ACHN (cell line): ENCODE results near the gene PTH2.

Experiments
- DNase-seq: peaks from one replicate; pipeline ENCODE4 v3.0.0-alpha.2; 2015
- in situ Hi-C: cut with HindIII; loops from 2 replicates; pipeline ENCODE4 v1.10.0; 2017; ENCODE audit warnings: low sequenced_read_pairs, low pct_ligation_motif_present, low pct_unique_long_range_greater_than_20kb

PTH2 gene

GRCh38 chr19:49435670-49436069 is 12.4 kb upstream of the PTH2 start:
- no peak for DNase-seq
- in situ Hi-C loops = no loop called here

- DNase-seq = no peak
- in situ Hi-C loops = no loop called here
Measured at GRCh38 chr19:49434907-49435583, 11.8 kb upstream of the PTH2 start.

- in situ Hi-C loops = no loop called here
- no peak for DNase-seq
Measured at GRCh38 chr19:49433240-49433901, 10.1 kb upstream of the PTH2 start.

GRCh38 chr19:49432141-49433073 is 9.2 kb upstream of the PTH2 start:
- in situ Hi-C loops = no loop called here
- DNase-seq = no peak

GRCh38 chr19:49431330-49431749 is 8.1 kb upstream of the PTH2 start:
- in situ Hi-C loops = no loop called here
- no peak for DNase-seq

- in situ Hi-C loops = no loop called here
- DNase-seq = no peak
Measured at GRCh38 chr19:49430678-49431329, 7.6 kb upstream of the PTH2 start.

GRCh38 chr19:49430172-49430677 is 7.0 kb upstream of the PTH2 start:
- in situ Hi-C loops = no loop called here
- DNase-seq = no peak

- in situ Hi-C loops = no loop called here
- no peak for DNase-seq
Measured at GRCh38 chr19:49428547-49429451, 5.6 kb upstream of the PTH2 start.

GRCh38 chr19:49427855-49428546 is 4.8 kb upstream of the PTH2 start:
- in situ Hi-C loops = no loop called here

GRCh38 chr19:49427339-49427738 is 4.1 kb upstream of the PTH2 start:
- in situ Hi-C loops = no loop called here
- DNase-seq = no peak

More at GRCh38 chr19:49427855-49428546, 4.8 kb upstream of the PTH2 start:
- DNase-seq = no peak

GRCh38 chr19:49425922-49426592 is 2.8 kb upstream of the PTH2 start:
- in situ Hi-C loops = no loop called here
- no peak for DNase-seq

GRCh38 chr19:49425178-49425577 is 1.9 kb upstream of the PTH2 start, which contains the start of gene GFY:
Gene GFY (plus strand): TSS chr19:49425388. CDS start chr19:49426431, 1,043 bp downstream.
- in situ Hi-C loops = no loop called here
- no peak for DNase-seq

- no peak for DNase-seq
- in situ Hi-C loops = no loop called here
Measured at GRCh38 chr19:49423985-49424303, 703 bp upstream of the PTH2 start.

- in situ Hi-C loops = no loop called here
- DNase-seq = no peak
Measured at GRCh38 chr19:49422407-49423070, 702 bp downstream of the PTH2 start.

- in situ Hi-C loops = no loop called here
Measured at GRCh38 chr19:49421878-49422202, 1.4 kb downstream of the PTH2 start.

More at GRCh38 chr19:49421878-49422202, 1.4 kb downstream of the PTH2 start:
- DNase-seq = no peak
